Neuron (in vitro differentiated cells): ENCODE results near the gene OSBPL2.

Experiments used
- H2AFZ ChIP-seq: one replicate; pipeline ENCODE4 v1.6.1; 2013; ENCODE audit warnings: low read depth, mild to moderate bottlenecking, inconsistent platforms, low read length, moderate library complexity
- H3K27me3 ChIP-seq: one replicate; pipeline ENCODE4 v1.6.1; 2013; ENCODE audit warnings: low read length; ENCODE audit not compliant: insufficient read depth
- H3K36me3 ChIP-seq: one replicate; pipeline ENCODE4 v1.6.1; 2013; ENCODE audit warnings: low read length; ENCODE audit not compliant: insufficient read depth
- H3K4me1 ChIP-seq: one replicate; pipeline ENCODE4 v1.6.1; 2013; ENCODE audit warnings: low read length; ENCODE audit not compliant: insufficient read depth
- H3K4me3 ChIP-seq: 2 replicates; pipeline ENCODE4 v1.5.1; 2013; ENCODE audit warnings: mild to moderate bottlenecking, low read length, moderate library complexity
- H3K9me3 ChIP-seq: one replicate; pipeline ENCODE4 v1.6.1; 2013; ENCODE audit warnings: low read length

The OSBPL2 gene

GRCh38 chr20:62220666-62221568, 17.4 kb upstream of the OSBPL2 start:
- Histone ChIP-seq H3K36me3 (no peaks in the 10 kb centered on the region), H3K9me3 (no peaks in the 10 kb centered on the region), H2AFZ (no peak overlapping the region), H3K27me3 (peaks cover 56% of the 10 kb centered on the region), H3K4me3 (peak overlapping the region; percentile 23), H3K4me1 (peaks cover 26% of the 10 kb centered on the region)

GRCh38 chr20:62222266-62222850, 16.0 kb upstream of the OSBPL2 start:
- H3K4me1 ChIP-seq = peaks cover 26% of the 10 kb centered on the region
- H3K27me3 ChIP-seq = peaks cover 62% of the 10 kb centered on the region
- no peak overlapping the region for H3K4me3 ChIP-seq
- no peaks in the 10 kb centered on the region for H3K9me3 ChIP-seq
- no peaks in the 10 kb centered on the region for H3K36me3 ChIP-seq
- H2AFZ ChIP-seq = no peak overlapping the region

DNA sequence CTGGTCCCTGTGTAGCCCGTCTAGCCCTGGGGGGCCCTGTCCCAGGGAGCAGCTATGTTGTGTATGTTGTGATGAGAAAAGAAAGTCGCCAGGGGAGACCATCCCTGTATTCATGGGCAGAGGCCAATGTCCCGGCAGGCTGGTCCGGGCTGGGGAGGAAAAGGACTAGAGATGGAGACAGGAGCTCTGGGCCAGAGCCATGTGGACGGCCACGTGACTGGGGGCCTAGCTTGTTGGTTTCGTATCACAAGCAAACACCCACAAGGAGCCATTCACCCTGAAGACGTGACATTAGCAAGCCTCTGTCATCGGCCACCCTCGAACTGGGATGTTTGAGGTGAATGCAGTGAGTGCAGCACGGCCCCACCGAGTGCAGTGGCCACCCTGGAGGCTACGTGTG, 15.3 kb upstream of the OSBPL2 start:
- Histone ChIP-seq H3K4me1 (peaks cover 26% of the 10 kb centered on the region), H3K4me3 (no peak overlapping the region), H2AFZ (no peak overlapping the region), H3K9me3 (no peaks in the 10 kb centered on the region), H3K36me3 (no peaks in the 10 kb centered on the region), H3K27me3 (peaks cover 62% of the 10 kb centered on the region)

DNA sequence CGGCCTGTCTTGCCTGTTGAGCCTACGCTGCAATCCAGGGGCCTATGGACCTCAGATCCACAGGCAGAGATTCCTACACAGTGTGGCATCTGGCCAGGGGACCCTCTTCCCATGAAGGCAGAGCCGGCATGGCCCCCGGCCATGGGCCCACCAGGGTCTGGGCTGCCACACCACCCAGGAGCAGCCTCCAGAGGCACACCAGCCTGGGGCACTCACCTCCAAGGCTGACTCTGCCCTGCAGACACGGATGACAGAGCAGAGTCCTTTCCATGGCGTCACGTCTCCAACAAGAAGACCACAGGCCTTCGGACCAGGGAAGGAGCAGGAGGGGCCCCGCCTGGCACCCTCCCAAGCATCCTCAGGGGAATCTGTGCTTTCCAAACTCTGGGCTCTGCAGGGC, 14.8 kb upstream of the OSBPL2 start:
- no peaks in the 10 kb centered on the region for H3K9me3 ChIP-seq
- H3K4me3 ChIP-seq = no peak overlapping the region

DNA sequence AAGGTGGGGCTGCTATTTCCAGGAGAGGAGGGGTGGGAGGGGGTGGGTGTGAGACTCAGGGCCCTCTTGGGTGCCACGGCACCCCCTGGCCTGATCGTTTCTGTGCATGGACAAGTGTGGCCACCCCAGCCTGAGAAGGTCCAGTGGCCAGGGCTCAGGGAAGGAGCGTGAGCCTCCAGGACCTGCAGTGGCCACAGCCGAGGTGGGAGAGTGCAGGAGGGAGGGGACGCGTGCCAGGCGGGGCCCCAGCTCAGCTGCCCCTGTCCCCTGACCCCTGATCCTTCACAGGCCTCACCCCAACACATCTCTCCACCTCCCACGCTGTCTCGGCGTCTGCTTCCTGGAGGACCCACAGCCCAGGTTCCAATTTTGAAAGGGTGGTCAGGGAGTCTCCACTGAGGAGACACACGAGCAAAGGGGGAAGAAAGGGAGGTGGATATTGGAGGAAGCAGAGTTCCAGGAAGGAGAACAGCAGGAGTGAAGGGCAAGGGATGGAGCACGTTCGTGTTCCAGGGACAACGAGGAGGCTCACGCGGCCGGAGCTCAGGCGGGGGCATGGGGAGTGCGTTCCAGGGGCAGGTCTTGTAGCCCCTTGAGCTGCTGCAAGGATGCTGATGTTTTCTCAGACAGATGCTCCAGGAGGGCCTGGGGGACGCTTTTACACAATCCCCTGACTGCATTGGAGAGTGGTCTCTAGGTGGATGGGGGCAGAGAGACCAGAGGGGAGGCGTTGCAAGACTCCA, 14.0 kb upstream of the OSBPL2 start:
- Histone ChIP-seq H2AFZ (no peak overlapping the region), H3K9me3 (no peaks in the 10 kb centered on the region), H3K36me3 (no peaks in the 10 kb centered on the region), H3K4me1 (peaks cover 18% of the 10 kb centered on the region), H3K27me3 (peaks cover 55% of the 10 kb centered on the region), H3K4me3 (no peak overlapping the region)

More for the DNA sequence above, 14.8 kb upstream of the OSBPL2 start:
- Histone ChIP-seq H3K27me3 (peaks cover 57% of the 10 kb centered on the region), H3K4me1 (peaks cover 23% of the 10 kb centered on the region), H2AFZ (no peak overlapping the region), H3K36me3 (no peaks in the 10 kb centered on the region)

GRCh38 chr20:62225026-62225425, 13.3 kb upstream of the OSBPL2 start:
- Histone ChIP-seq H3K4me3 (no peak overlapping the region), H3K27me3 (peaks cover 55% of the 10 kb centered on the region), H2AFZ (no peak overlapping the region)

GRCh38 chr20:62225820-62226635, 12.3 kb upstream of the OSBPL2 start:
- peaks cover 7% of the 10 kb centered on the region for H3K4me1 ChIP-seq
- no peak overlapping the region for H3K4me3 ChIP-seq
- H3K27me3 ChIP-seq = peaks cover 51% of the 10 kb centered on the region
- no peaks in the 10 kb centered on the region for H3K9me3 ChIP-seq
- no peaks in the 10 kb centered on the region for H3K36me3 ChIP-seq
- no peak overlapping the region for H2AFZ ChIP-seq

More at GRCh38 chr20:62225026-62225425, 13.3 kb upstream of the OSBPL2 start:
- Histone ChIP-seq H3K4me1 (peaks cover 14% of the 10 kb centered on the region), H3K9me3 (no peaks in the 10 kb centered on the region), H3K36me3 (no peaks in the 10 kb centered on the region)

DNA sequence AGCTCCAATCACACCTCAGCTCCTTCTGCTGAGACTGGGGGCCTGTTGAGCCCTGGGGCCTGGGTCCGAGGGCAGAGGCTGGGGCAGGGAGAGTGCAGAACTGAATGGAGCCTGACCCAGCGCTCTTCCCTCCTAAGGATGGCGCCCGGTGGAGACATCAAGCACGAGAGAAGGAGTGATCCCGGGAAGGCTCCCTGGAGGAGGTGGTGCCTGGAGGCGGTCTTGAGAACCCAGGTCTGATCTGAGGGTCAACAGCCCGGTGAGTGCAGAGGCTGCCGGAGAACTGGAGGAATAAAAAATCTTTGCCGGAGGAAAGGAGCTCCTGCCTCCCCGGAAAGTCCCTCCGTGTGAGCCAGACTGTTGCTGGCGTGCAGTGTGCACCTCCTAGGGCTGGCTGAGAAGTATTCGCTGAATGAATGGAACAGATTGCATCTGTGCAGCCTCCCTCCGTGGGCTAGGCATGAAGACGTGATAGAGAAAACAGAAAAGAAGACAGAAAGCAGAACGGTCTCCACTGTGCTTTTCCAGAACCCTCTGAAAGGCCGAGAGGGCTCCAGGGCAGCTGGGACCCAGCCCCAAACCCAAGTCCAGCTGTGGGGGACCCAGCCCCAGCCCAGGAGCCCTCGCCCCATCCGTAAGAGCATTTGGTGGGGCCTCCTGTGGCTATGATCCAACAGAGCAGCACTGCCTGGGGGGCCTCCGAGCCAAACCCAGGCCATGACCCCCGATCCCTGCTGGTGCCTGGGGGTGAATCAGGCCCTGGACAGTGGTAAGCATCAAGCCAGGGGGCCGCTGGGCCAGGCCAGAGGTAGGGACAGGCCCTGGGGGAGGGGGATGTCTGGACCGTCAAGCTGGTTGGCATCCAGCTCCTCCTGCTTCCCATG, 11.4 kb upstream of the OSBPL2 start:
- Histone ChIP-seq H3K36me3 (no peaks in the 10 kb centered on the region), H3K4me3 (no peak overlapping the region), H3K4me1 (no peaks in the 10 kb centered on the region), H2AFZ (no peak overlapping the region), H3K27me3 (peaks cover 42% of the 10 kb centered on the region), H3K9me3 (no peaks in the 10 kb centered on the region)

GRCh38 chr20:62227591-62227976, 10.7 kb upstream of the OSBPL2 start:
- H3K4me1 ChIP-seq = no peaks in the 10 kb centered on the region
- no peak overlapping the region for H2AFZ ChIP-seq
- H3K4me3 ChIP-seq = no peak overlapping the region
- no peaks in the 10 kb centered on the region for H3K9me3 ChIP-seq
- H3K27me3 ChIP-seq = peaks cover 36% of the 10 kb centered on the region
- no peaks in the 10 kb centered on the region for H3K36me3 ChIP-seq

DNA sequence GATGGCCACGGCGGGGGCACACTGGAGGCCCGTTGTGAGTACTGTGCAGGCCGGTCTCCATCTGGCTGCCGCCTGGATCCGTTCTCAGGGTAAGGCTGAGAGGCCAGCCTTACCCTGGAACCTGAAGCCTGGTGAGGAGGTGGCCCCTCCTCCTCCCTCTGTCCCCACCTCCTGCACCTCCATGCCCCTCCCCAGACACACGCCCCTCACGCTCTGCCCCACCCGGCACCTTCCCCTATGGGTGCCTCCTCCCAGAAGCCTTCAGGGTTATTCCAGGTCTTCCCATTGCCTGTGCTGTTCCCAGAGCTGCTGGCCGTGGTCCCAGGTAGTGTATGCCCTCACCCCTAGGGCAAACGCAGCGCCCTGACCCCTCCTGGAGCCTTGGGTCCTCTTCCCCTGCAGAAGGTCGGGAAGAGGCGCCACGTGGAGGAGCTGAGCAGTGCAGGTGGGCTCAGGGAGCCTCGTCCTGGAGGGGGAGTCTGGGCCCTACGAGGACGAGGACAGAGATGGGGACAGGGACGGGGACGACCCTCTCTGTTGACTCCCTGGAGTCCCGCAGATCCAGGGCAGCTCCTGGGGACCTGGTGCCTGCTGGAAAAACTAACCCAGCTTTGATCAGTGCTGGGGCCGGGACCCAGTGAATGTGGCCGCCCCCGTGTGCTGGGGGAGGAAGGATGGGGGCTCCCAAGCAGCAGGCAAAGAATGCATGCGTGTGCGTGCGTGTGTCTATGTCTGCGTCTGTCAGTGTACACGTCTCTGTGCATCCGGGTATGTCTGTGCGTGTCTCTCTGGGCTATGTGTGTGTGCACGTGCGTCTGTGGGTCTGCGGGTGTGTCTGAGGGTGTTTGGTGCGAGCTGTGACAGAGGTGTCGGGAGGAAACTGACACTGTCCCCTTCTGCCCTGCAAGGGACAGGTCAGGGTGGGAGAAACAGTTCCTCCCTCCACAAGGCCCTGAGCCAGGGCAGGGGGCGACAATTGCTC, 10.1 kb upstream of the OSBPL2 start:
- Histone ChIP-seq H3K4me3 (no peak overlapping the region), H3K4me1 (no peaks in the 10 kb centered on the region), H2AFZ (no peak overlapping the region), H3K9me3 (no peaks in the 10 kb centered on the region), H3K27me3 (peaks cover 29% of the 10 kb centered on the region), H3K36me3 (no peaks in the 10 kb centered on the region)

GRCh38 chr20:62228982-62229545, 9.3 kb upstream of the OSBPL2 start:
- no peaks in the 10 kb centered on the region for H3K9me3 ChIP-seq
- H3K4me3 ChIP-seq = no peak overlapping the region
- peaks cover 23% of the 10 kb centered on the region for H3K27me3 ChIP-seq
- no peaks in the 10 kb centered on the region for H3K36me3 ChIP-seq
- H2AFZ ChIP-seq = no peak overlapping the region
- peaks cover under 1% of the 10 kb centered on the region for H3K4me1 ChIP-seq
